Stomach smooth muscle (tissue), 2 donors: ENCODE data around the gene LPP.

Experiments
- H3K27ac ChIP-seq: one replicate; pipeline ENCODE4 v1.7.0; 2013; ENCODE audit warnings: mild to moderate bottlenecking, low read length, inconsistent platforms
- H3K27me3 ChIP-seq, 2 donors: one replicate each; pipeline ENCODE4 v1.7.0; 2013; ENCODE audit warnings: low read length in 2 of 2; ENCODE audit not compliant: insufficient read depth in 2 of 2, control insufficient read depth in 1 of 2
- H3K36me3 ChIP-seq, 2 donors: one replicate each; pipeline ENCODE4 v1.7.0; 2013; ENCODE audit warnings: low read length in 2 of 2; ENCODE audit not compliant: control insufficient read depth in 2 of 2, insufficient read depth in 2 of 2
- H3K4me1 ChIP-seq: one replicate; pipeline ENCODE4 v1.7.0; 2013; ENCODE audit warnings: low read length; ENCODE audit not compliant: control insufficient read depth, insufficient read depth
- H3K4me3 ChIP-seq, 2 donors: one replicate each; pipeline ENCODE4 v1.7.0; 2013; ENCODE audit warnings: low read length in 2 of 2
- H3K9ac ChIP-seq, 2 donors: one replicate each; pipeline ENCODE4 v1.7.0; 2013; ENCODE audit warnings: low read length in 2 of 2, mild to moderate bottlenecking in 1 of 2
- H3K9me3 ChIP-seq, 2 donors: one replicate each; pipeline ENCODE4 v1.7.0; 2013; ENCODE audit warnings: low read length in 2 of 2; ENCODE audit not compliant: control insufficient read depth in 2 of 2
- donor health status: healthy.
- donor health status: Pancreatic carcinoma.

Gene LPP

GRCh38 chr3:188874576-188874975 lies 720.6 kb downstream of the LPP start:
- no peaks in the 10 kb centered on the region for H3K27me3 ChIP-seq
- H3K4me1 ChIP-seq = no peaks in the 10 kb centered on the region
- H3K9me3 ChIP-seq = no peaks in the 10 kb centered on the region
- no peak overlapping the region for H3K4me3 ChIP-seq
- no peak overlapping the region for H3K27ac ChIP-seq
- peaks cover 28 to 31% of the 10 kb centered on the region in 2 donors for H3K36me3 ChIP-seq
- H3K9ac ChIP-seq = no peak overlapping the region

DNA sequence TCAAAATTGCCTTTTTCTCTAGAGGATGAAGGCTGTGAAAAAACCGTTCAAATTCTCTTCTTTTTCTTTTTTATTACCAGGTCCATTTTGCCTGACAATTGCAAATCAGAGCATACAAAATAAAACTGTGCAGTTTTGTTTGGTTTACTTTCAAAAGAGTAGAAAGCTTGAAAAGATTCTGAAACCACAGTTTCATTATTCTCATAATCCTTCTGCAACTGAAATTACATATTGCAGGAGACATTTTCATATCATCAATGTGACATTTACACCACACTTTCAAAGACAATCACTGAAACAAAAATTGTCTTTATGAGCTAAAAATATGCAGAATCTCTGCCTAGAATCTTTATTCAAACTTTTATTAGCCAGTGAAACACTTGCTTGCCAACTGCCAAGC lies 721.5 kb downstream of the LPP start:
- H3K9ac ChIP-seq = no peak overlapping the region
- H3K27ac ChIP-seq = no peak overlapping the region
- no peaks in the 10 kb centered on the region for H3K4me1 ChIP-seq
- H3K36me3 ChIP-seq = peaks cover 28 to 33% of the 10 kb centered on the region in 2 donors
- H3K9me3 ChIP-seq = no peaks in the 10 kb centered on the region
- H3K27me3 ChIP-seq = no peaks in the 10 kb centered on the region
- H3K4me3 ChIP-seq = no peak overlapping the region

DNA sequence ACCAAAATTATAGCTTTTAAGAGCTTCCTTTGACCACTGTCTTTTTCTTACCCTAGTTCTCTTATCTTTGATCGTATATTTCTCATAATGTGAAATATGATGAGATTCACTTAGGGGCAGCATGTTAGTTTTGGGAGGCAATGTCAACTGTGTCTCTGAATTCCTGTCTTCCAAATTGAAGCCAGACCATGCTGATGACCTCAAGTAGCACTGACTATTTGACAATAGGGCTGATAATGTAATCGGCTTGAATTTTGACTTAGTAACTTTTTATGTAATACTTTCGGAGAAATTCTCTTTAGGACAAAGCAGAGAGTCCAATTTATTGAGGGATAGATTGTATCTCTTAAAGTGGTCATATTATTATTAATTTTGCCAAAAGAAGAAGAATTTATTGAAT lies 722.4 kb downstream of the LPP start:
- Histone ChIP-seq H3K27me3 (no peaks in the 10 kb centered on the region), H3K36me3 (peaks cover 30 to 35% of the 10 kb centered on the region in 2 donors), H3K4me1 (no peaks in the 10 kb centered on the region), H3K9me3 (no peaks in the 10 kb centered on the region), H3K9ac (no peak overlapping the region), H3K4me3 (no peak overlapping the region), H3K27ac (no peak overlapping the region)

DNA sequence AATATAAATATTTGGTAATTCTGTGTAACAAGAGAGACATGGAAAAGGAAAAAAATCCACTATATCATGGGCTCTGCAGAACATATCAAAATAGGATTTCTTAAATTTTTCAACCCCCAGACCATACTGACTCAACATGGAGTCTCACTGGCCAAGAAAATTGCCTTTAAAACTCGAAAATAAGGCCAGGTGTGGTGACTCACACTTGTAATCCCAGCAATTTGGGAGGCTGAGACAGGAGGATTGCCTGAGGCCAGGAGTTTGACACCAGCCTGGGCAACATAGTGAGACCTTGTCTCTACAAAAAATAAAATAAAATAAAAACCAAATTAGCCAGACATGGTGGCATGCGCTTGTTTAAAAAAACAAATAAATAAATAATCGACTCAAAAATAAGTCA lies 723.4 kb downstream of the LPP start:
- no peak overlapping the region for H3K27ac ChIP-seq

GRCh38 chr3:188878076-188878475 lies 724.1 kb downstream of the LPP start:
- no peaks in the 10 kb centered on the region for H3K27me3 ChIP-seq

More for the DNA sequence above, 723.4 kb downstream of the LPP start:
- H3K9ac ChIP-seq = no peak overlapping the region
- H3K27me3 ChIP-seq = no peaks in the 10 kb centered on the region
- H3K9me3 ChIP-seq = no peaks in the 10 kb centered on the region
- H3K4me3 ChIP-seq = no peak overlapping the region
- H3K4me1 ChIP-seq = no peaks in the 10 kb centered on the region
- peaks cover 26 to 36% of the 10 kb centered on the region in 2 donors for H3K36me3 ChIP-seq

DNA sequence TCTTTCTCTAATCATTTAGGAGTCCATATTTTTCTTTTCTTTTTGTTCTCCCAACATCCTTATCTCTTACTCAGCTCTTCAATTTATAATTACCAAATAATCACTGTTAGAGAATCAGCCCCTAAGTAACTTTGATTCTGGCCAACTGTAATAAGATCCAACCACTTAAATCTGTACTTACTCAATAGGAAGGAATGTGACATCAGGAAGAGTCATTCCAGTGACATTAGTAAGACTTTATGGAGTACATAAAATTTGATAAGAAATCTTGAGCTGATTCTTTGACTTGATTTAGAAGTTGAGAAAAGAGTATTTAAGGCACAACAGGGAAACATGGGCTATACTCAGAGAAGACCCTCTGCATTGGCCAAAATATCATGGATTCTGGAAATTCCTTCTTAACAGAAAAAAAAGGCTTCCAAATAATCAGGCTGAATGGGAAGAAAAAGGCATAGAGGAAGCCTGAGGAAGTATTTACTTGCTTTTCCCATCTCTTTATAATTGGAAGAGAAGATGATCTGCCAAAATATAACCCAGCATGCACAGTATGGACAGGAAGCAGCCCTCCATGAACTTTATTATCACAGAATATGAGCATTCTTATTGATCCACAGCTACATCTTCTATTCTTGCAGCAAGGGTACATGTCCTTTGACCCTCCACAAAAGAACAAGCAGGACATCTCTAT lies 728.1 kb downstream of the LPP start:
- Histone ChIP-seq H3K4me1 (no peaks in the 10 kb centered on the region), H3K9ac (no peak overlapping the region), H3K4me3 (no peak overlapping the region), H3K27ac (no peak overlapping the region), H3K27me3 (no peaks in the 10 kb centered on the region), H3K9me3 (no peaks in the 10 kb centered on the region), H3K36me3 (peaks cover 12 to 19% of the 10 kb centered on the region in 2 donors)

More at GRCh38 chr3:188878076-188878475, 724.1 kb downstream of the LPP start:
- Histone ChIP-seq H3K4me1 (no peaks in the 10 kb centered on the region), H3K9me3 (no peaks in the 10 kb centered on the region), H3K9ac (no peak overlapping the region), H3K27ac (no peak overlapping the region), H3K4me3 (no peak overlapping the region), H3K36me3 (peaks cover 22 to 30% of the 10 kb centered on the region in 2 donors)

DNA sequence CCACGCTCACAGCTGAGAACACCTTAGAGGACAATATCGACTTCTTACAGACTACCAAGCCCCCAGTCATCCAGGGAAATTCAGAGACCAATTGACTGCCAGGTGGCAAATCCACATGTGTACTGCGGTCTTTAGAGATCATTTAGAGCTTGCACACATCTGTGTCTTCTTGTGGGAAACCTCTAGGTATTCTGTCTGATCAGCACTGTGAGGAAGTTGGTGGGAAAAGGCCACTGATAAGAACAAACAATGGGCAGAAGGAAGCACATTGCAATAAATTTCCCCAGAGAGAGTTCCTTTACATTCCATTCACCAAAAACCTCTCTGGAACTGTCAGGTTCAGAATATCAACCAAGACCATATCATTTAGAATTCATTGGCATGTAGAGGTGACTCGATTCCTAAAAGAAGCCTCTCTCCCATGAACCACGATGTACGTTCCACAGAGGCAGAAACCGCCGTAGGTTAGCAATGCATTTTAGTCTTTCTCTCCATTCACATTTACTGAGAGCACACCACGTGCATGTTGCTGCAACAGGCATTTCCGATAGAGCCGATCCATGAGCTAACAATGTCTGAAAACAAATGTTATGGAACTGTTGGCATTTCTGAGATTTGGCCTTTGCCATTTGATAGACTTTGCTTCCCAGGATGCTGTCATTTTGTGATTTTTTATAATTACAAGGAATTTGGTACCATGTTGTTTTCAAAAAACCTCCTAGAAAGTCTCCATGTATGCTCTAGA lies 730.5 kb downstream of the LPP start:
- Histone ChIP-seq H3K4me3 (no peak overlapping the region), H3K36me3 (peaks cover 12 to 19% of the 10 kb centered on the region in 2 donors), H3K27me3 (no peaks in the 10 kb centered on the region), H3K27ac (no peak overlapping the region), H3K9ac (no peak overlapping the region), H3K9me3 (no peaks in the 10 kb centered on the region), H3K4me1 (peaks cover 10% of the 10 kb centered on the region)

- Histone ChIP-seq H3K27ac (no peak overlapping the region), H3K36me3 (peaks cover 10 to 14% of the 10 kb centered on the region in 2 donors), H3K9ac (no peak overlapping the region), H3K4me3 (no peak overlapping the region), H3K4me1 (peaks cover 10% of the 10 kb centered on the region), H3K27me3 (no peaks in the 10 kb centered on the region), H3K9me3 (no peaks in the 10 kb centered on the region)
Observed at GRCh38 chr3:188888321-188889053, 734.5 kb downstream of the LPP start.

DNA sequence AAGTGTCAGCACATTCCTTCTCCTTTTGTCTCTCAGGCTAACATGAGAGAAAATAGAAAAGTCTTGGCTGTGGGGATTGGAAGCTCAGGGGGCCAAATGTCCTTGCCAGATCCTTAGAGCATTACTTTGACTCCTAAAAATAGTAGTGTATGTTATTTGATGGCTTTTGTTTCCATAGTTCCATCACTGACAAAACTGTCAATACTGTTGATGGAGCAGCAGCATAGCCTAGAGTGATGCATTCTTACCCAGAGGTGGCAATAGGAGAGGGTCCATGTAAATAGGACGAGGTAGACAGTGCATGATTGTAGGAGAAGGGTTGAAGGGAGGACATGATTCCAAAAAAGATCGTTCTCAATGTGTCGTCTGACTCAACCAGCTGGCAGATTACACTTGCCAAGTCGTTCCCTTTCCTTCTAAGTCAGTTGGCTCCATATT lies 735.1 kb downstream of the LPP start:
- no peaks in the 10 kb centered on the region for H3K9me3 ChIP-seq
- no peaks in the 10 kb centered on the region for H3K27me3 ChIP-seq
- H3K4me3 ChIP-seq = no peak overlapping the region
- H3K36me3 ChIP-seq = peaks cover 7 to 13% of the 10 kb centered on the region in 2 donors
- H3K27ac ChIP-seq = no peak overlapping the region
- H3K4me1 ChIP-seq = peaks cover 10% of the 10 kb centered on the region
- no peak overlapping the region for H3K9ac ChIP-seq

DNA sequence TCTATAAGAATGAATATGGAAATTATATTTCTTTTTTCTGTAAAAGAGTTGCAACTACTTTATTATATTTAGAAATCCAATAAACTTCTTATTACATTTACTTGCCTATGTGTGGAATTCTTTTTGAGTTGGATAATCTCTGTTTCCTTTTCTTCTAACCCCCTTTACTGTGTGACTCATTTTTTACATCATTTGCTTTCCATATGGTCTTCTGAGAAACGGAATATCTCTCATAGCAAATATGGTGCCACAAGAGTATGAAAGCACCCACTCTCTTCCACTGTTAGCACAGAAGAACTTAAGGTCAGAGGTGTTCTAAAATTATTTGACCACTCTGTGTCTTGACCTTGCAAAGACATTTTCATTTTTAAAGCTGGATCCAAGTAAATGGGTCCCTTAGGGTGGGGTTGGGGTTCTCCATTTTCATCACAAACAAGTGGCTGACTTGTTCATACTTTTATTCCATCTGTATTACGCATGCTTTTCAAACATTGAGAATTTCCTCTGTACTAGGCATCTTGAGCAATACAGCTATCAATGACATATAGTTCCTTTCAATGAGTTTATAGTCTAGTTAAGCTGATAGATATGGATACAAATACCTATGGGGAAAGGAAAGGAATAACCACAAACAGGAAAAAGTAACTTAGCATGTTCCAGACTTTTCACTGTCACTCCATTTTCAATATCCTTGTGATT lies 736.8 kb downstream of the LPP start:
- Histone ChIP-seq H3K27me3 (no peaks in the 10 kb centered on the region), H3K4me3 (no peak overlapping the region), H3K36me3 (peaks cover 2 to 5% of the 10 kb centered on the region in 2 donors), H3K9ac (no peak overlapping the region), H3K27ac (no peak overlapping the region), H3K4me1 (peaks cover 10% of the 10 kb centered on the region), H3K9me3 (no peaks in the 10 kb centered on the region)
